ENCODE data around the gene ZNF37A.

GRCh38 chr10:38159004-38159403 lies 64.9 kb downstream of the ZNF37A start:
- TF ChIP-seq CTCF (IDR thresholded peaks at IDR 0.05) (no peak), POLR2AphosphoS5 (IDR thresholded peaks at IDR 0.05; ENCODE audit: low read depth, low read length) (no peak), REST (IDR thresholded peaks at IDR 0.05; ENCODE audit: insufficient read depth in 1 of 2, low read depth in 2 of 2, low read length in 1 of 2) (no peak)
